ENCODE results near the gene DEFB113.

The DEFB113 gene

DNA sequence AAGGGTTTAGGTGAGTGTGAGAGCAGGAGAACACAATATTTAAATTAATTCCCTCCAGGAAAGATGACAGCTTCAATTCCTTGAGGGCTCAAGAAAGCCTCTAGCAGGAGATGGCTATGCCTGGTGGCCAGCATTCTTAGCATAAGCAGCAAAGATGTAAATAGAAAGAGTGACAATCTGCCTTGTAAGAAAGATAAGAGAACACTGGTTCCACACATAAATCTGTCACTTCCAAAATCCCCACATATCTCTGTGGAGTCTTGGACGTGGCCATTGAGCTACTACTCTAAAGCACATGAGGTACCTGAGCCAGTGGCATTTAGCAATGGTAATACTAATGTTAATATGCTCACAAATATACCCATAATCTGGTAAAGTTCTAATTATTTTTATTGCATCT is 34.7 kb downstream of the DEFB113 start:
- no peak for DNase-seq

DNA sequence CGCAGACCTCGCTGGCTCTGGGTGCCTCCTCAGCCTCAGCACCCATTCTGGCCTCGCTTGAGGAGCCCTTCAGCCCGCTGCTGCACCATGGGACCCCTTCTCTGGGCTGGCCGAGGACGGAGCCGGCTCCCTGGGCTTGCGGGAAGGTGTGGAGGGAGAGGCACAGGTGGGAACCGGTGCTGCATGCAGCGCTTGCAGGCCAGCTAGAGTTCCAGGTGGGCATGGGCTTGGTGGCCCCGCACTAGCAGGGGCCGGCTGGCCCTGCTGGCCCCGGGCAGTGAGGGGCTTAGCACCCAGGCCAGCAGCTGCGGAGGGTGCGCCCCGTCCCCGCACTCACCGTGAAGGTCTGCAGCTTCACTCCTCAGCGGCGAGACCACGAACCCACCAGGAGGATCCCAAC is 35.9 kb downstream of the DEFB113 start:
- DNase-seq = no peak

DNA sequence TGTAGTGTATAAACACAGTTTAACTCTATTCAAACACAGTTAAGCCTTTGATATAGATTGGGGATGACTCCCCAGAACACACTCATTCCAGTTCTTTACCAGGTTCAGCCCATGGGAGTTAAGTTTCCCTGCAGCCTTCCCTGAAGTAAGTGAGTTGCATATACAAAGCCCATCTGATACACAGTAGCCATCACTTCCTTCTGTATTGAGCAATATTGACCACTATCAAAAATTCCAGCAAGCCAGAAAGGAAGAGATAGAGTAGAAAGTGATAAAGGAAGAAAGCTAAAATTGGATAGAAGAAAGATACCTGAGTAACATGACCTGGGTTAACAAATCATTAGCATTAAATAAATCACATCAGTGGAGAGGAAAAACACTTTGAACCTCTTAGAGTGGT is 40.1 kb downstream of the DEFB113 start:
- no peak for DNase-seq

DNA sequence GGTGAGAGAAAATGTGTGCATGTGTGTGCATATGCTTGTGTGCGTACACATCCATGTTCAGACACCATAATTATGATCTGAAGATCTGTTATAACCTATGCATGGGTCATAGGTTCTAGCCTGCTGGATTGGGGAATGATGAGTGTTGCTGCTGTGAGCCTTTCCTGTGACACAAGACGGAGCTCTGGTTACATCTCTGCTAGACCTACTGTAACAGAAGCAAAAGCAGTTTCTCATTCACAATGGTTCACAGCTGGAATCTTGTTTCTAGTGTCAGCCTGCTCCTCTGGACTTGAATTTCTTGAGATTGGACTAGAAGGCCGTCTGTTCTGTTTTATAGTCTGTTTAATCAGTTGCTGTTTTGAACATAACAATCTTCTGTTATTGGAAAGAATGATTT is 45.6 kb downstream of the DEFB113 start:
- DNase-seq = no peak

DNA sequence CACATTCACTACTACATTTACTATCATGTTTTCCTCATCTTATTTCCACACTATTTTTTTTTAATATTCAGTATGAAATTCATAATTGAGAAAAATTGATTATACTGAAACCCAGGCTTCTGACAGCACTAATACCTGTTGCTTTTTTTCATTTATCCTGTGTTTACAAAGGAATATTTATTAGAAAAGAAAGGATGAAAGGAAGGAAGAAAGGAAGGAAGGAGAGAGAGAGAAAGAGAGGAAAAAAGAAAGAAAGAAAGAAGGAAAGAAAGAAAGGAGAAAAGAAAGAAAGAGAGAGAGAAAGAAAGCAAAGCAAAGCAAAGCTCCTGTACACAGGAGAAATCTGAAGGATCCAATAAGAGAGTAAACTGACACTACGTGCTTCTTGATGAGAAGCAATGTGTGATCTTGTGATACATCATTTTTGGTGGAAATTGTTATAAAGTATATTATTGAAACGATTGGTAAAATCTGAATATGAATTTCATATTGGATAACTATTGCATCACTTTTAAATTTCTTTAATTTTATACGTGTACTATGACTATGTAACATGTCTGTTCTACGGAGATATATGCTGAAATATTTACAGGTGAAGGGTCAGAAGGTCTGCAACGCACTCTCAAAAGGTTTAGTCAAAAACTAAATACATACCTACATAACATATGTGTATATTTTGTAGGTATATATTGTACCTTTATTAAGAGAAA is 49.3 kb downstream of the DEFB113 start:
- no peak for DNase-seq

DNA sequence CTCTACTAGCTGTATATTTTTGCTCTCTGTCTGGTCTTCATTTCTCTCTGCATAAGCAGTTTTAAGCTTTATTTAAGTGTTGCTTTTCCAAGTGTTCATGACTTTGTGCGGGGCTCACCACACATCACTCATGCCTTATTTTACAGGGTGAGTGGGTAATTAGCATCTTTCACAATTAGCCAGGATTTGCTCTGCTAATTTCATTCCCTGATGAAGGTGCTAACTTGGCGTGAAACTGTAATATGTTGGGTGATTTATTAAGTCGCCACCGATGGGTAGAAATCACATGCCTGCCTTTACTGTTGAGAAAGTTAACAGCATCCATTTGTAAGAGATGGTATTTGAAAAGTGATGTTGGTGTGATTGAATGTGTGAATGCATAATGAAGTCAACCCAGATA is 50.2 kb downstream of the DEFB113 start:
- no peak for DNase-seq

DNA sequence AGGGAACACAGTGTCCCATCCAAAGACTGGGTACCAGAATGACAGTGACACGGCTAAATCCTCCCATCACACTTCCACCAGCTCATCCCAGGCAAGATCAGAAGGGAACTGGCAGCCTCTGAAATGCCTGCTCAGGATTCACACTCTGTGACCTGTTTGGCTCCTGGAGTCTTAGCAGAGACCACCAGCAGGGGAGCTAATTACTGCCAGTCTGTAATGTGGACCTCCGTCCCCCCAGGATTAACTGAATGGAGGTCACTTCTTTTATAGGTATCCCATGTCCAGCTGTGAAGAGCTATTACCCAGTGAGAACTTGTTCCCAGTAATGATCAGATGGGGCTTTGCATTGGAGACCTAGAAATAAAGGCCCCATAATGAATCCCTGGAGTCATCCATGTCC is 50.6 kb downstream of the DEFB113 start:
- DNase-seq = no peak
